Loucy (cell line): ENCODE results near the gene MICAL3.

Experiments used
- EZH2phosphoT487 ChIP-seq: fragments of 200-600 bp; IDR thresholded peaks from 2 replicates; pipeline ENCODE4 v1.6.1; 2018; ENCODE audit warnings: antibody characterized with exemption, mild to moderate bottlenecking, moderate library complexity, borderline replicate concordance
- TF ChIP-seq, protein P1 (sequence below): fragments of 200-600 bp; sonication (generic); conservative IDR thresholded peaks from 2 replicates; pipeline ENCODE4 v1.5.1; 2014; ENCODE audit warnings: mild to moderate bottlenecking, antibody characterized with exemption, low read length

- TF ChIP-seq, protein P1, sequence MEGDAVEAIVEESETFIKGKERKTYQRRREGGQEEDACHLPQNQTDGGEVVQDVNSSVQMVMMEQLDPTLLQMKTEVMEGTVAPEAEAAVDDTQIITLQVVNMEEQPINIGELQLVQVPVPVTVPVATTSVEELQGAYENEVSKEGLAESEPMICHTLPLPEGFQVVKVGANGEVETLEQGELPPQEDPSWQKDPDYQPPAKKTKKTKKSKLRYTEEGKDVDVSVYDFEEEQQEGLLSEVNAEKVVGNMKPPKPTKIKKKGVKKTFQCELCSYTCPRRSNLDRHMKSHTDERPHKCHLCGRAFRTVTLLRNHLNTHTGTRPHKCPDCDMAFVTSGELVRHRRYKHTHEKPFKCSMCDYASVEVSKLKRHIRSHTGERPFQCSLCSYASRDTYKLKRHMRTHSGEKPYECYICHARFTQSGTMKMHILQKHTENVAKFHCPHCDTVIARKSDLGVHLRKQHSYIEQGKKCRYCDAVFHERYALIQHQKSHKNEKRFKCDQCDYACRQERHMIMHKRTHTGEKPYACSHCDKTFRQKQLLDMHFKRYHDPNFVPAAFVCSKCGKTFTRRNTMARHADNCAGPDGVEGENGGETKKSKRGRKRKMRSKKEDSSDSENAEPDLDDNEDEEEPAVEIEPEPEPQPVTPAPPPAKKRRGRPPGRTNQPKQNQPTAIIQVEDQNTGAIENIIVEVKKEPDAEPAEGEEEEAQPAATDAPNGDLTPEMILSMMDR, result no peak
- no peak for TF ChIP-seq EZH2phosphoT487
Measured at GRCh38 chr22:17963015-17963414, 61.3 kb downstream of the MICAL3 start.
